ENCODE data around the gene ATG3.
"Not testable (repeated sequence)": the region's sequence is repeated elsewhere in the genome, so short reads cannot be mapped to it uniquely, and the experiment has no call there.

Gene ATG3

DNA sequence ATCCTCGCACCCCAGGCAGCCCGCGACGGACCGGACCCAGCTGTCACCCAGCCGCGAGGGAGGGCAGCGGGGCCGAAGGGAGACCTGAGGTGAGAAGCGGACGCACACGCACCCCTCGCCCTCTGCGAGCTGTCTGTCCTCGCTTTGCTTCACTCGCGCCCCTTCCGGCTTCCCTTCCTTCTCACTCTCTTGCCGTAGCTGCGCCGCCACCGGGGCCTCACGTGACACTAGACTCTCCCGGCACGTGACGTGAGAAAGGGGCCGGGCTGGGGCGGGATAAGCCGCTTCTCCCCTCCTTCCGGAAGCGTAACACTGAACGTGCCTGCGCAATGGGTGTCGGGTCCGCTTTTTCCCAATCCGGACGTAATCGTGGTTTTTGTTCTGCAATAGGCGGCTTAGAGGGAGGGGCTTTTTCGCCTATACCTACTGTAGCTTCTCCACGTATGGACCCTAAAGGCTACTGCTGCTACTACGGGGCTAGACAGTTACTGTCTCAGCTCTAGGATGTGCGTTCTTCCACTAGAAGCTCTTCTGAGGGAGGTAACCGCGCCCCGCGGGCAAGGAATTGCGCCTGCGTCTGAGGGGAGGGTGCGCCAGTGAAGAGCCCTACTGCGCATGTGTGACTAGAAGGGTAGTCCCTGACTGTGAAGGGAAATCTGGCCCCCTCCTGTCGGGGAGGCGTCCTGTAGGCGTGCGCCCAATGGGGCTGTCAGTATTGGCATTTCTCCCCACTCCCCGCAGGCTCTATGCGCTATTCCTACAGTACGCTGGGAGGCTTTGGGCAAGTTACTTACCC lies at the start of gene ATG3, which contains the start of gene SLC35A5:
Gene ATG3 (minus strand): TSS at position 229 of the 796 bp plus-strand sequence. CDS start 434 bp downstream, outside the sequence.
Gene SLC35A5 (plus strand): TSS at position 312 of the 796 bp plus-strand sequence. CDS start 1,359 bp downstream, outside the sequence.
- DNase-seq (ENCODE audit: low spot score): peak; percentile 97

DNA sequence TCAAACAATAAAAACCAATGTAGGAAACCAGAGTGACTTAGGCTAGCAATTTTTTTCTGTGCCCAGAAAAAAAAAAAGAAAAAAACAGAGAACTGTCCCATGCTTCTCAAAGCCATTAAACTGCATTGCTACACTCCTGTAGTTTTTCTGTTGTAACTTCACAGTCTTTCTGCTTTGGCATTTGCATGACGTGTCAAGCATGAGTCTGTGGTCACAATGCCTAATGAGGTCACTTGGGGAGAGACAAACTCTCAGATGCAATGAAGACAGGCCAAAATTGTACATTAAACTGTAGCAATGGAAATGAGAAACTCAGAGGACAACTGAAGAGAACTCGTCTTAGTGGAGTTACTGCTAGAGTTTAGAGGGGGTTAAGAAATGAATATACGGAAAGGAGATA lies 48.4 kb upstream of the ATG3 start:
- DNase-seq (ENCODE audit: low spot score): no peak

DNA sequence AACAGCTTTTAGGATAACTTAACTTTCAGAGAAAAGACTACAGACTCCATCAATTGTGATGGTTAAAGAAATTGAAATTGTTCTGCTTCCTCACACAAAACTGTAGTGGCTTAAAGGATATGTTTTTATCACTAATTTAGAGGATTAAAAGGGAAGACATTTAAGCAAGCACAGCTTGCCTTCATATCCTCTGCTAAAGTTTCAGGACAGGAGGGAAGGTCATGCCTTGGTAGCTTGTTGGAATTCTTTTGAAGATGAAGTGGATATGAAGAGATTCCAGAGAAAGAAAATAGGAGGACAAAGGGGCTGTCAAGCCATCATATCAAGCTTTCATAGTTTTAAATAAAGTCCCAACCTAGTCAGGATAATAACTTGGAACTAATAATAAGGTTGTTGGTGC lies 46.1 kb upstream of the ATG3 start:
- no peak for DNase-seq (ENCODE audit: low spot score)

DNA sequence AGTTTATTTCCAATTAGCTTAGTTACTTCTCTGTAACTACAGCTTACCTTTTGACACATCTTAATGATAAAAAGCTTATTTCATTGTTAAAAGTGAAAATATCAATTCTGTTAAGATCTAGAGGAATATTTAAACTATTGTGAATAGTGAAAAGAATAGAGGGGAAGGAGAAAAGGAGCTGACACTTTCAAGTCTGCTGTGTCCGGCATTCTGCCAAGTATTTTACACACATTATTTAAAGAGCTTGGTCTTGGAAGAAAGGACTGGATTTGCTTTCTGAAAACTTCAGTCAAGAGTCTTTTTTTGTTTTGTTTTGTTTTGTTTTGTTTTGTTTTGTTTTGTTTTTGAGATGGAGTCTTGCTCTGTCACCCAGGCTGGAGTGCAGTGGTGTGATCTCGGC lies 44.3 kb upstream of the ATG3 start:
- no peak for DNase-seq (ENCODE audit: low spot score)

GRCh38 chr3:112605285-112605684 lies 43.5 kb upstream of the ATG3 start:
- no peak for DNase-seq (ENCODE audit: low spot score)

DNA sequence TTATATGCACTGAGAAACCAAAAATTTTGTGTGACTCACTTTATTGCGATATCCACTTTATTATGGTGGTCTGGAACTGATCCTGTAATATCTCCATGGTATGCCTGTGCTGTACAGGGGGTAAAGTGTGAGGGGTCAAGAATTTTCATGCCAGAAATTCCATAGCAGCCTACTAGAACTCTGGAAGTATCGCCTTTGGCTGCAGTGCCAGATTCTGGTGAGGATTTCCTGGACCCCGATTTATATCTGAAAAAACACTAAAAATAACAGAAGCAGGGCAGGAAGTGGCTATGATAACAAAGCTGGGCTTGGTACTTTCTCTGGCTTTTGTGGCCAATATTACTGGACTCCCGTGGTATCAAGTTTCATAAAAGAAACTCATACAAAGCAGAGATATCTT lies 42.8 kb upstream of the ATG3 start:
- no peak for DNase-seq (ENCODE audit: low spot score)

DNA sequence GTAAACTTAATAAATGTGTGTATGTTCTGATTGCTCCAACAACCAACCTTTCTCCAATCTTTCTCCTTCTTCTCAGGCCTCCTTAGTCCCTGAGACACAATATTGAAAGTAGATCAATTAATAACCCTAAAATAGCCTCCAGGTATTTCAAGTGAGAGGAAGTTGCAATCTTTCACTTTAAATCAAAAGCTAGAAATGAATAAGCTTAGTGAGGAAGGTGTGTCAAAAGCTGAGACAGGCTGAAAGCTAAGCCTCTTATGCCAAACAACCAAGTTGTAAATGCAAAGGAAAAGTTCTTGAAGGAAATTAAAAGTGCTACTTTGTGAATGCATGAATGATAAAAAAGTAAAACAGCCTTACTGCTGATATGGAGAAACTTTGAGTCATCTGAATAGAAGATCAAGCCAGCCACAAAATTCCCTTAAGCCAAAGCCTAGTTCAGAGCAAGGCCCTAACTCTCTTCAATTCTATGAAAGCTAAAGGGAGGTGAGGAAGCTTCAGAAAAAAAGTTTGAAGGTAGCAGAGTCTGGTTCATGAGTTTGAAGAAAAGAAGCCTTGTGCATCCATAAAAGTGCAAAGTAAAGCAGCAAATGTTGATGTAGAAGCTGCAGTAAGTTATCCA lies 40.6 kb upstream of the ATG3 start:
- no peak for DNase-seq (ENCODE audit: low spot score)

DNA sequence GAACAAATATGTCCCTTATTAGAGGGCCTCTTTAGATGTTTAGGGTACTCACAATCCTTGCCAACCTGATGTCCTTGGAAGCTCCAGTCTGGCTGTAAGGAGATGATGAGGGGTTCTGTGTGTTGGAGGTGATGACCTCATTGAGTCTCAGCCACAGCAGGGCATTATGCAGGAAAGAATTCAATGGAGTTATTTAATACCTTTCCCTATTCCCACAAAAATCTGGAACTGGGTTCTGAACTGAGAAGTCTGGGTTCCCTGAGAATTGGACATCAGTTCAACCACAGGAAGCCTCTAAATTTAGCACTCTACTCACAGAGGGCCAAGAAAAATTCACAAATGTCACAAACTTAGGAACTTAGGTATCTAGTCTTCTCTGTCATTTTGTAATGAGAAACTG lies 37.0 kb upstream of the ATG3 start:
- DNase-seq (ENCODE audit: low spot score): no peak

DNA sequence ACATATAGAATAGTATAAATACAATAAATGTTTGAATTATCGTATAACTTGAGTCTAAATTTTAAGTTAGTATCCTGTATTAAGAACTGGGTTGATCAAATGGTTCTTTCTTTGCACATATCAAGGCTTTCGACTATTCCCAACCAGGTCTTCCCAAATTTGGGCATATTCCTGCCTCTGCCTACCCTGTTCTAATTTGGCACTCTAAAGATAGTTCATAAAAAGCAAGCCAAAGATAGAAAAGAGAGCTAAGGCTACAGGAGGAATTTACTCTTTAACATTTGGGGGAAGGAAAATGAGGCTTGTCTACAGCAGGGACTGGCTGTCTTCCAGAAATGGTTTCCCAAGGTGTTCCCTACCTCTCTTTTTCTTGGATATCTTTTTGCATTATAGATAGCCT lies 36.2 kb upstream of the ATG3 start:
- DNase-seq (ENCODE audit: low spot score): no peak

DNA sequence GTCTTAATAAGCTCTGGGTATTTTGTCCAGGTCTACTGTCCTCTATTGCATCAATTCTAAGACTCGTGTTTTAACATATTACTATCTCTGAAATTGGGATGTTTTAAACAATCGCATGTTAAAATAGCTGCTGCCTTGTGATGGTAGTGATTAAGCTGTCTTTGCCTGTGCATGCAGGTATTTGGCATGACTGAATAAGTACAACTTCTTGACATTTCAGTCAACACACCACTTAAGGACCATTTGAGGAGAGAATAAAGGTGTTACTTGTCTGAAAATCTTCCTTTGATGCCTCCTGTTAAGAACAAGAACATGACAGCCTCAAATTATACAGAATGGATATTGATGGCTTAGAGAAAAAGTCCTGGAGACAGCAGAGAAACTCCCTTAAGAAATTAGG lies 33.1 kb upstream of the ATG3 start:
- DNase-seq (ENCODE audit: low spot score): no peak

GRCh38 chr3:112593258-112593657 lies 31.5 kb upstream of the ATG3 start:
- no peak for DNase-seq (ENCODE audit: low spot score)

GRCh38 chr3:112587336-112587735 lies 25.6 kb upstream of the ATG3 start:
- no peak for DNase-seq (ENCODE audit: low spot score)

DNA sequence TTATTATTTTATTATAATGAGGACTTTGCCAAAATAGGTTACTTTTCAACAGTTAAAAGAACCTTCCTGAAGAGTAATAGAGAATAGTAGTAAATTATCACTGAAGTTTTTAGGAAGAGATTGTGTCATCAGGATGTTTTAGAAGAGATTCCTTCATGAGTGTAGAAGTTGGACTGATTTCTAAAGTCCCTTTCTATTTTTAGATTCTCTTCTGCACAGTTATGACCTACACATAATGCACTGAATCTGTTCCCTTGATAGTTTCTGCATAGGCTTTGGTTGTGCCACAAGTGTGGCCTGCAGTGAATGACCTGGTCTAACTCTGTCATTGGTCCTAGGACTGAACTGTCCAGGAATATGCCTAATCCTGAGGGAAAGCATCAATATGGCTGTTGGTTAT lies 24.0 kb upstream of the ATG3 start:
- DNase-seq (ENCODE audit: low spot score): no peak

- no peak for DNase-seq (ENCODE audit: low spot score)
Measured at GRCh38 chr3:112583105-112583504, 21.3 kb upstream of the ATG3 start.

- DNase-seq (ENCODE audit: low spot score): peak; percentile 33
Measured at GRCh38 chr3:112582244-112582874, 20.6 kb upstream of the ATG3 start.

DNA sequence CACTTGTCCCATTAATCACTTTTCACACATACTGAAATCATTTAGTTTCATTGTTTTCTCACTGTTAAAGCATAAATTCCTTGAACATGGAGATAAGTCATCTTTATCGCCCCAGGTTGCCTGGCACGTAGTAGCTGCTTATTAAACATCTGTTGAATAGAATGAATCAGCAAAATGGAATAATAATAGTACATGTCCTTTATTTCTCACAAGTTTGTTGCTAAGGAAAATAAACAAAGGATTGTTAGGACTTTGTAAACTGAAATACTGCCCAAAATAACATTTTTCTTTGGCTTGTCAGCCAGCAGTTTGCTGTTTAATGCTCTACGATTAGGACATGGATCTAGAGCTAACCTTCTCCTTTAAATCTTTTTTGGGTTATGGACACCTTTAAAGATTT lies 17.9 kb upstream of the ATG3 start:
- no peak for DNase-seq (ENCODE audit: low spot score)

GRCh38 chr3:112579232-112579631 lies 17.5 kb upstream of the ATG3 start:
- DNase-seq (ENCODE audit: low spot score): no peak

DNA sequence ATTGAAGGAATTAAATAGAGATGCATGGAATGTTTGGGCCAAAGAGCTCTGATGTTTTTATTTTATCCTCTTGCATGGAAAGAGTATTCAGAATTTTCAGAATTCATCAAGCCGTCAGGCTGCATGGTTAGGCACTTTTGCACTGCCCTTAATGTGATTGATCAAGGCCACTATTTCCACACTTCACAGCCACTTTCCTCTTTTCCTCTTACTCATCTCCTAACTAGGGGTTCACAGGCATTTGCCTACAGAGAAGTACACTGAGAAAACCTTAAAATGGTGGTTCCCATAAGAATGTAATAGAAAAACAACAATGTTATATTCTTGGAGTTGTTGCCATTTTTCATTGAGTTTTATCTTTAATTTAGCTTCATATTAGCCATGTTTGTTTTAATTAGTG lies 10.9 kb upstream of the ATG3 start:
- no peak for DNase-seq (ENCODE audit: low spot score)

GRCh38 chr3:112569265-112569664 lies 7.5 kb upstream of the ATG3 start:
- DNase-seq (ENCODE audit: low spot score): no peak

- no peak for DNase-seq (ENCODE audit: low spot score)
Measured at GRCh38 chr3:112568642-112569041, 6.9 kb upstream of the ATG3 start.

DNA sequence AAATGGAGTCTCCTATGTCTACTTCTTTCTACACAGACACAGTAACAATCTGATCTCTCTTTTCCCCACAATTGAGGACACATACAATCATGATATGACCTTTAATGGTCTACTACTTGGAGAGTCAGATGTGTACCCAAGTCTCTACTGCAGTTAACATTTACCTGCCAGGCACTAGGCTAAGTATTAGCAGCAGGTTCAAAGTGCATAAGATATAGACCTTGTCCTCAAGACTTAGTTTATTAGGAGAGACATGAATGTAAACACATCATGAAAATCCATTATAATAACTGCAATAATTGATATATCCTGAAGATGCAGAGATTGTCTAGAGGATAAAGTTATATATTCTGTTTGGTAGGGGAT lies 3.2 kb upstream of the ATG3 start:
- DNase-seq (ENCODE audit: low spot score): no peak

DNA sequence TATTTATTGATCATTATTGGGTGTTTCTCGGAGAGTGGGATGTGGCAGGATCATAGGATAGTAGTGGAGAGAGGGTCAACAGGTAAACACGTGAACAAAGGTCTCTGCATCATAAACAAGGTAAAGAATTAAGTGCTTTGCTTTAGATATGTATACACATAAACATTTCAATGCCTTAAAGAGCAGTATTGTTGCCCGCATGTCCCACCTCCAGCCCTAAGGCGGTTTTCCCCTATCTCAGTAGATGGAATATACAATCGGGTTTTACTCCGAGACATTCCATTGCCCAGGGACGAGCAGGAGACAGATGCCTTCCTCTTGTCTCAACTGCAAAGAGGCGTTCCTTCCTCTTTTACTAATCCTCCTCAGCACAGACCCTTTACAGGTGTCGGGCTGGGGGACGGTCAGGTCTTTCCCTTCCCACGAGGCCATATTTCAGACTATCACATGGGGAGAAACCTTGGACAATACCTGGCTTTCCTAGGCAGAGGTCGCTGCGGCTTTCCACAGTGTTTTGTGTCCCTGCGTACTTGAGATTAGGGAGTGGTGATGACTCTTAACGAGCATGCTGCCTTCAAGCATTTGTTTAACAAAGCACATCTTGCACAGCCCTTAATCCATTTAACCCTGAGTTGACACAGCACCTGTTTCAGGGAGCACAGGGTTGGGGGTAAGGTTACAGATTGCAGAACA lies 2.6 kb upstream of the ATG3 start:
- not testable (repeated sequence) for DNase-seq (ENCODE audit: low spot score)

DNA sequence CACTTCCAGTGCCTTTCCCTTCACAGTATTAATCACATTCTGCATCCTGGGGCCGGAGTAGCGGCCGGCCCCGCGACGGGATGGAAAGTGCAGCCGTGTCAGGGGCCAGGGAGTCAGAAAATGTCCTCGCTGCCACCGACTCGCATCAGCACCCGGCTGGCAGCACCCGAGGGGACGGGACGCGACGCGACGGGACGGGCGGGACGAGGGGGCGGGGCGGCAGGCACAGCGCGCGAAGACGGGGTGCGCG lies 353 bp downstream of the ATG3 start:
- no peak for DNase-seq (ENCODE audit: low spot score)
